Stimulated activated CD4-positive, alpha-beta T cell treated with anti-CD3 and anti-CD28 coated beads, Interleukin-4, amount 100 ng/mL, for 1 hour (primary cell): ENCODE data around the gene BATF3.
"Not testable (repeated sequence)": the region's sequence is repeated elsewhere in the genome, so short reads cannot be mapped to it uniquely, and the experiment has no call there.

ENCODE experiments used
- DNase-seq: peaks from one replicate; pipeline ENCODE4 v3.0.0-alpha.2; 2020

The BATF3 gene

GRCh38 chr1:212655668-212656440 is 43.8 kb downstream of the BATF3 start:
- DNase-seq, result no peak

- DNase-seq, result no peak
These were observed 47.0 kb downstream of the BATF3 start for GRCh38 chr1:212652609-212653008.

- no peak for DNase-seq
These were observed 47.7 kb downstream of the BATF3 start for GRCh38 chr1:212651977-212652376.

- no peak for DNase-seq
These were observed 48.1 kb downstream of the BATF3 start for GRCh38 chr1:212651521-212651920.

- DNase-seq, result no peak
These were observed 49.4 kb downstream of the BATF3 start for GRCh38 chr1:212650228-212650627.

- DNase-seq, result no peak
These were observed 50.6 kb downstream of the BATF3 start for GRCh38 chr1:212649020-212649419.

GRCh38 chr1:212648431-212648830 is 51.2 kb downstream of the BATF3 start:
- DNase-seq, result no peak

GRCh38 chr1:212647004-212647403 is 52.6 kb downstream of the BATF3 start:
- DNase-seq, result no peak

GRCh38 chr1:212646588-212646987 is 53.1 kb downstream of the BATF3 start:
- DNase-seq, result no peak

- DNase-seq, result no peak
These were observed 53.8 kb downstream of the BATF3 start for GRCh38 chr1:212645546-212646543.

GRCh38 chr1:212644866-212645545 is 54.6 kb downstream of the BATF3 start:
- no peak for DNase-seq

GRCh38 chr1:212643877-212644276 is 55.8 kb downstream of the BATF3 start:
- no peak for DNase-seq

- DNase-seq, result no peak
These were observed 57.7 kb downstream of the BATF3 start for GRCh38 chr1:212641956-212642355.

GRCh38 chr1:212640223-212640878 is 59.3 kb downstream of the BATF3 start:
- no peak for DNase-seq

GRCh38 chr1:212639524-212639923 is 60.1 kb downstream of the BATF3 start:
- not testable (repeated sequence) for DNase-seq

- no peak for DNase-seq
These were observed 61.0 kb downstream of the BATF3 start for GRCh38 chr1:212638492-212639151.

GRCh38 chr1:212637902-212638301 is 61.7 kb downstream of the BATF3 start:
- DNase-seq, result no peak
